Upper lobe of left lung (tissue), 4 donors: ENCODE data around the gene MCAT.

Experiments
- CTCF ChIP-seq, 6 experiments: fragments of 450-650 bp in 4 of 6; fragments of 200-600 bp in 2 of 6; sonication (generic) in 2 of 6; IDR thresholded peaks; one replicate each; pipeline ENCODE4 v1.5.1; 2016 to 2019; ENCODE audit warnings: antibody characterized with exemption in 6 of 6
- EP300 ChIP-seq, 4 donors: sonication (generic); formaldehyde crosslinking; IDR thresholded peaks; one replicate each; pipeline ENCODE4 v1.5.1; 2017; ENCODE audit warnings: antibody characterized with exemption in 4 of 4, control low read depth in 2 of 4
- POLR2A ChIP-seq, 4 donors: fragments of 450-650 bp; IDR thresholded peaks; one replicate each; pipeline ENCODE4 v1.5.1; 2016 to 2017; ENCODE audit warnings: antibody characterized with exemption in 4 of 4, mild to moderate bottlenecking in 2 of 4
- POLR2AphosphoS5 ChIP-seq, 2 donors: sonication (generic); formaldehyde crosslinking; IDR thresholded peaks; one replicate each; pipeline ENCODE4 v1.5.1; 2017; ENCODE audit warnings: antibody characterized with exemption in 2 of 2

DNA sequence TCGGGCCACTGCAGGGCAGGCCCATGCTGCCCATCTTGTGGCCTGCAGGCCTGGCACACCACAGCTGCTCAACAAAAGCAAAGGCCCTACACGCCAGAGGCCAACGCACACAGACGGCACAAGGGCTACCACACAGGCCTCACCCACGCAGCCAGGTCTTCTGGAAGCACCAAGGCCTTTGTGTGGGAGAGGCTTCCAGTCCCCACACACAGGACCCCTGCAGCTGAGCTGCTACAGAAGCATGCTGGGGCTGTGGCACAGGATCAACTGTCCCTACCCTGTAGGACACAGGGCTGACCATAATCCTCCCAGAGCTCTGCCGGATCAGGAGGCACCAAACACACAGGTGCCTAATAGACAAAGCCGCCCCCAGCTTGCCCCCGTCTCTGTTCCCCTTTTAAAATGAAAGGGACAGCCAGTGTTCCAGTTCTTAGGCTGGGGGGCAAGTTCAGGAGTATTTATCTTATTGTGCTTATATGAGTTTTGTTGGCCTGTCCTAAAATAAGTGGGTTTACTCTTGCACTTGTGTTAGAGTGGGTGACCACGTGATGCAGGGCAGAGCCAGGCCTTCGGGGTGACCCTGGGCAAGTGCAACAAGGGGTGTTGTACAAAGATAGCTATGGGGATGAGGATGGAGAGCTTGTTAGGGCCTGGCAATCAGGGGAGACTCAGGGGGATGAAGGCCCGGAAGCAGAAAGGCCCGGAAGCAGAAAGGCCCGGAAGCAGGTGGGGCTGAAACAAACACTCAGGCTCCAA is 38.3 kb upstream of the MCAT start:
- TF ChIP-seq CTCF (IDR thresholded peaks at IDR 0.05): no peak
- TF ChIP-seq POLR2A (IDR thresholded peaks at IDR 0.05): no peak
- TF ChIP-seq POLR2AphosphoS5 (IDR thresholded peaks at IDR 0.05): no peak
- TF ChIP-seq EP300 (IDR thresholded peaks at IDR 0.05): no peak
